NOMO-1 treated with dmso at 0.1 percent for 144 hours (cell line): ENCODE data around the gene ARHGDIB.

Experiments
- DNase-seq: peaks from one replicate; lab custom pipeline; 2025; ENCODE audit not compliant: unreplicated experiment; lab: John Stamatoyannopoulos, UW

The ARHGDIB gene

DNA sequence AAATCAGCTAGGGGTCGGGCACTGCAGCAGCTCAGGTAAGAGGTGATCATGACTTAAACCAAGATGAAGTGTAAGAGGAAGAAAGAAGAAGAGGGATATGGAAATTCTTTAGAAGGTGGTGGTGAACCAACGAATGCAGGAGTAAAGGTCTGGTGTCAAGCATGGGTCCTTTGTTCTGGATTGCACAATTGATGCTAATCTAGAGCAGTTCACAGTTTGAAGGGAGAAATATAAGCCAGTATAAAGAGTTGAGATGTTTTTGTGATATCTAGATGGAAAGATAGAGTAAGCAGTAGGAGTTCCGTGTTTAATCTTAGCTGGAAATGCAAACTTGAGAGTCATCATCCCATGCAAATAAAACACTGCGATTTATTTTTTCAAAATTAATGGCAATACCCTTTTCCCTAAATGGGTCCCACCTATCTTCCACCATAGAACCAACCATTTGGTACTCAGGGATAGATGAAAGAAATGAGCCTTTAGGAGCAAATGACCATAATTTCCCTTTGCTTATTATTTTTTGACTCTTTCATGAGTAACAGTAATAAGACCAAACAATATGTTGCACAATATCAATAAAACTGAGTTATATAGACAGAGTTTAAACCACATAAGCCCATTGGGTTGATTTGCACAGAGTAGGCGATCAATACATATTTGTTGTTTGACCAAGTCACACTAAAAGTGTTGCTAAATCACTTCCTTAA is 60.7 kb downstream of the ARHGDIB start:
- no peak for DNase-seq

DNA sequence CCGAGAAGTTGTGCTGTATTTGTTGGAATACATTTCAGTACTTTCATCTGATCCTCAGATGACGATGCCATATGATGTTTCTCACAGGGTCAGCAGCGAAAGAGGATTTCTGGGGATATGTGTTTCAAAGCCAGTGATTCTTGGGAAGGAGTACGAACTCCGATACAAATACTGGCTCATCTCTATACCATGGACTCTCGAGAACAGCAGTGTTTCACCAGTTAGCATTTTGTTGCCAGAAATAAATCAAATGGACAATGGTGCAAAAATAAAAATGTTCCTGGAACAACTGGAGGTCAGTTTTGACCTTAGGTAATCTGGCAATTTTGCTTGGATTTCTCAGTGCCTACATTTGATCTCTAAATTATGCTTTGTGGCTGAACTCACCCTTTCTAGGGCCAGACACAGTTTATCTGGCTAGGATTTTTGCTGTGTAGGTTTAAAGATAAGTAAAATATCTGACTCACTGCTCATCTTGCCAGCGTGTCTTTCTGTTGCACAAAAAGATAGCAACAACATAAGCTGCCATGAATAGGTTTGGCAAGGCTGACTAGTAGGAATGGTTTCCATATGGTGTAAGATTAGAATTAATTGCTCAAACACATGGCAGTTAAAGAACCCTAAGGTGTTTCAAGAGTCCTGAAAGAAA is 64.8 kb downstream of the ARHGDIB start:
- DNase-seq, result no peak

DNA sequence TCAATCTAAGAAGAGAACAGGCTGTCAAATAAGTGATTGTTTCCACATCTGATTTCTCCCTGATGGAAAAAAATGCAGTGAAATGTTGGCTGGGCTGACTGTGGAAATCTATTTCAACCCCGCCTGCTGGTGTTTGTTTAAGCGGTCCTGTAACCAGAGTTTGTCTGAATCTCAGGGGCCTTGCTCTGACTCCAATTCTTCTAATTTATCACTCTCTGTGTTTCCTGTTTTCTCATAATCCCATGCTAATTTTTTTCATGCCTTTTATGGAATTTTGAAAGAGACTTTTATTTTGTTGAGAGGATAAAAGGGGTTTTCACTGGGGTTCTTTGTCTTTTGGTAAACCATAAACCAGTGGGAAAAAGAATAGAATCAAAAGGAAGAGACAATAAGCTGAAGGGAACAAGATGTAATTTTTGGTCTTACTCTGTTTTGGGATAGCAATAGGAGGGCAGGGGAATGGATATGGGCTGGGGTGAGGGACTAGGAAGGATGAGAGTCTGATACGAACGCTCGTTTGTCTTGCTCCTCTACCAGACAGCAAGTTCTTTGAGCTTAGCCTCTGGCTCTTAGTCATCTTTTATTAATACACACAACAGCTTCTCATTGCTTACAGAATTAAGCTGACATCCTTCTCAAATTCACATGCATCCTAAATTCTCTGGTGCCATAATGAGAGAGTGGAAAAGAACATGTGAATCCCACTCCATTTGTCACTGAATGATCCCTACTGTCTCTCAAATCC is 67.7 kb downstream of the ARHGDIB start:
- DNase-seq, result no peak

DNA sequence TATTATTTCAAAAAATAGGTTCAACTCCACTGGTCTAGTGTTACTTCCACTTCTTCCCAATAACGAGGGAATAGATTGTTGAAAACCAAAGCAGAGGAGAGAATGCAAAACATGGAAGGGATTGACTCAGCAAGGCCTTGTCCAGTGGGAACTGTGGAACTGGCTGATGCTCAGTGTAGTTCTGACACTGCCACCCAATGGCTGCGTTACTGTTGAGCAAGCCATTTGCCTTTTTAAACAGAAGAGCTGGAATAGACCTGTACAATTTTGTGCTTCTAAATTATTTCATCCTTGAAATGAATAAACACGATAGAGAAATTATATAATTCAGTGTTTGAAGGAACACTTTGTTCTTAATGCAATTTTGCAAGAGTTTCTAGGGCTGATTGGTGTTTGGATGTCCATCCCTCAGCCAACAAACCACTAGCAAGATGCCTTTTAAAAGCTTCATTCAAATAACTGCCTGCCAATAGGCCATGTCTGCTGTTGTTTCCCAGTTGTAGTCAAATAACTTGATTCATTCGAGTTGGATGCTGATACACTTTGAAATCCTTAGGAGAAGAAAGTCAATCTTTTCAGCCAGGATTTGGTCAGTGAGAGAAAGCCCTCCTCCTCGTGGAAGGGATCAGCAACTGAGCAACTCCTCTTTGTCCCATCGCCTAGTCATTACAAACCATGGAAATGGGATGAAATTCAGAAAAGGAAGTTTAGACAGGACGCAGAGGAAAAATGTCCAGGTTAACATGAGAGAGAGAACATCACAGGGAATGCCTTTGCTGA is 68.5 kb downstream of the ARHGDIB start:
- DNase-seq, result no peak
